OCI-LY3 (cell line): Measurements from ENCODE around the gene STRBP.
"Not testable (repeated sequence)": the region's sequence is repeated elsewhere in the genome, so short reads cannot be mapped to it uniquely, and the experiment has no call there.

ENCODE experiments used
- H2AFZ ChIP-seq: fragments of 200-600, 300-600 bp; shearing (Covaris generic); 2 replicates; pipeline ENCODE4 v1.6.0; 2014; ENCODE audit warnings: antibody characterized with exemption, low read depth, low read length
- H3K27ac ChIP-seq: fragments of 200-600, 300-600 bp; sonication (generic); 2 replicates; pipeline ENCODE4 v1.5.1; 2014; ENCODE audit warnings: mild to moderate bottlenecking, low read length, moderate library complexity, mixed read lengths
- H3K27me3 ChIP-seq: fragments of 200-600, 300-600 bp; sonication (generic); 2 replicates; pipeline ENCODE4 v1.6.1; 2014; ENCODE audit warnings: low read depth, low read length, mixed read lengths
- H3K36me3 ChIP-seq: fragments of 200-600, 300-600 bp; sonication (generic); replicated peaks from 2 replicates; pipeline ENCODE3; 2014; ENCODE audit warnings: low read depth, low read length, mixed read lengths
- H3K4me1 ChIP-seq: fragments of 300-600, 200-600 bp; sonication (generic); 2 replicates; pipeline ENCODE4 v1.6.1; 2014; ENCODE audit warnings: low read length, mixed read lengths
- H3K4me2 ChIP-seq: fragments of 200-600, 300-600 bp; sonication (generic); 2 replicates; pipeline ENCODE4 v1.6.1; 2014; ENCODE audit warnings: low read length, mixed read lengths
- H3K4me3 ChIP-seq: fragments of 300-600, 200-600 bp; sonication (generic); 2 replicates; pipeline ENCODE4 v1.5.1; 2014; ENCODE audit warnings: antibody characterized with exemption, mild to moderate bottlenecking, low read length, moderate library complexity
- H3K79me2 ChIP-seq: fragments of 300-600, 200-600 bp; shearing (Covaris generic); 2 replicates; pipeline ENCODE4 v1.6.1; 2014; ENCODE audit warnings: mild to moderate bottlenecking, low read length, mixed read lengths
- H3K9ac ChIP-seq: fragments of 300-600, 200-600 bp; shearing (Covaris generic); 2 replicates; pipeline ENCODE4 v1.6.0; 2014; ENCODE audit warnings: mild to moderate bottlenecking, low read length, moderate library complexity
- H3K9me3 ChIP-seq: fragments of 200-600, 300-600 bp; shearing (Covaris generic); 2 replicates; pipeline ENCODE4 v1.6.1; 2014; ENCODE audit warnings: low read length, mixed read lengths; ENCODE audit not compliant: insufficient read depth
- H4K20me1 ChIP-seq: fragments of 200-600, 300-600 bp; sonication (generic); 2 replicates; pipeline ENCODE4 v1.6.1; 2016; ENCODE audit warnings: low read length, mixed read lengths; ENCODE audit not compliant: insufficient read depth
- EZH2phosphoT487 ChIP-seq: fragments of 200-600 bp; shearing (Covaris generic); IDR thresholded peaks from 2 replicates; pipeline ENCODE4 v1.6.1; 2018; ENCODE audit warnings: antibody characterized with exemption, mixed run types, low read depth
- TF ChIP-seq, protein P1 (sequence below): fragments of 200-600, 300-600 bp; sonication (generic); IDR thresholded peaks from 2 replicates; pipeline ENCODE4 v1.5.1; 2014; ENCODE audit warnings: antibody characterized with exemption, low read length, low read depth

The STRBP gene

DNA sequence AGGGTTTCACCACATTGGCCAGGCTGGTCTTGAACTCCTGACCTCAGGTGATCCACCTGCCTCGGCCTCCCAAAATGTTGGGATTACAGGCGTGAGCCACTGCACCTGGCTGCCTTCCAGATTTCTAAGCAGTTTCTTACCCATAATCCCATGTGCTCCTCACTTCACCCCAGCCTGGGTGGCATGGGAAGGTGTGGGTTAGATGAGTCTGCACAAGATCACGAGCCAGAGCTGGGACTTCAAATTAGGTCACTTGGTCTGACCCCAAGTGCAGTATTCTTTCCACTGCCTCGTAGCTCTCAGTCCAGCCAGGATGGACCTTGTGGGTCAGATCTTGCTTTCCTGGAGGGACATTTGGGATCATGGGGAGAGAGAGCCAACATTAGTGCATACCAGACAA, 37.5 kb upstream of the STRBP start:
- no peak for TF ChIP-seq EZH2phosphoT487
- TF ChIP-seq, protein P1, sequence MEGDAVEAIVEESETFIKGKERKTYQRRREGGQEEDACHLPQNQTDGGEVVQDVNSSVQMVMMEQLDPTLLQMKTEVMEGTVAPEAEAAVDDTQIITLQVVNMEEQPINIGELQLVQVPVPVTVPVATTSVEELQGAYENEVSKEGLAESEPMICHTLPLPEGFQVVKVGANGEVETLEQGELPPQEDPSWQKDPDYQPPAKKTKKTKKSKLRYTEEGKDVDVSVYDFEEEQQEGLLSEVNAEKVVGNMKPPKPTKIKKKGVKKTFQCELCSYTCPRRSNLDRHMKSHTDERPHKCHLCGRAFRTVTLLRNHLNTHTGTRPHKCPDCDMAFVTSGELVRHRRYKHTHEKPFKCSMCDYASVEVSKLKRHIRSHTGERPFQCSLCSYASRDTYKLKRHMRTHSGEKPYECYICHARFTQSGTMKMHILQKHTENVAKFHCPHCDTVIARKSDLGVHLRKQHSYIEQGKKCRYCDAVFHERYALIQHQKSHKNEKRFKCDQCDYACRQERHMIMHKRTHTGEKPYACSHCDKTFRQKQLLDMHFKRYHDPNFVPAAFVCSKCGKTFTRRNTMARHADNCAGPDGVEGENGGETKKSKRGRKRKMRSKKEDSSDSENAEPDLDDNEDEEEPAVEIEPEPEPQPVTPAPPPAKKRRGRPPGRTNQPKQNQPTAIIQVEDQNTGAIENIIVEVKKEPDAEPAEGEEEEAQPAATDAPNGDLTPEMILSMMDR = no peak
- no peaks in the 10 kb centered on the region for H3K36me3 ChIP-seq
- no peak overlapping the region for H2AFZ ChIP-seq
- H3K4me2 ChIP-seq = no peak overlapping the region
- H3K4me1 ChIP-seq = peaks cover 9% of the 10 kb centered on the region
- H3K4me3 ChIP-seq = no peak overlapping the region
- H3K9me3 ChIP-seq = no peaks in the 10 kb centered on the region
- H3K27me3 ChIP-seq = peaks cover 6% of the 10 kb centered on the region; the same call in 1 of the 2 replicates
- no peak overlapping the region for H3K27ac ChIP-seq
- no peak overlapping the region for H3K9ac ChIP-seq
- no peaks in the 10 kb centered on the region for H4K20me1 ChIP-seq
- H3K79me2 ChIP-seq = no peaks in the 10 kb centered on the region

DNA sequence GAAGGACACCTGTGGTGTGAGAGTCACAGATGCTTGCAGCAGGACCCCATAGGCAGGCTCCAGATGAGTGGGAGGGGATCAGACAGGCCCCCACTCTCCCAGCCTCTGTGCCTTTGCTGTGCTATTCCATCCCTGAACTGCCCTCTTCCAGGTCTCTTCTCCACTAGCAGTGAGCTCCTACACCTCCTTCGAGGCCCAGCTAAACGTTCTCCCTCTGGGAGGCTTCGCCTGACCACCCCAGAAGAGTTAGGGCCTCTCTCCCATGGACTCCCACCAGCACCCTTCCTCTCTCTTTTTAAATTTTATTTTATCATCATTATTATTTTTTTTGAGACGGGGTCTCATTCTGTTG, 35.9 kb upstream of the STRBP start:
- H3K27me3 ChIP-seq = 0 out of 2 replicates have a peak, but pooled peaks cover 3% of the 10 kb centered on the region
- 0 out of 2 replicates have a peak overlapping the region, but pooled peaks have one; percentile 20 for H3K9ac ChIP-seq
- peaks cover 9% of the 10 kb centered on the region for H3K4me1 ChIP-seq
- TF ChIP-seq EZH2phosphoT487 = no peak
- TF ChIP-seq, protein P1 = no peak
- H2AFZ ChIP-seq = no peak overlapping the region; the same call in 1 of the 2 replicates
- no peak overlapping the region for H3K27ac ChIP-seq
- H3K4me3 ChIP-seq = peak overlapping the region; percentile 68
- H3K36me3 ChIP-seq = no peaks in the 10 kb centered on the region
- no peaks in the 10 kb centered on the region for H3K9me3 ChIP-seq
- H4K20me1 ChIP-seq = no peaks in the 10 kb centered on the region
- peak overlapping the region; percentile 81 for H3K4me2 ChIP-seq
- H3K79me2 ChIP-seq = no peaks in the 10 kb centered on the region

DNA sequence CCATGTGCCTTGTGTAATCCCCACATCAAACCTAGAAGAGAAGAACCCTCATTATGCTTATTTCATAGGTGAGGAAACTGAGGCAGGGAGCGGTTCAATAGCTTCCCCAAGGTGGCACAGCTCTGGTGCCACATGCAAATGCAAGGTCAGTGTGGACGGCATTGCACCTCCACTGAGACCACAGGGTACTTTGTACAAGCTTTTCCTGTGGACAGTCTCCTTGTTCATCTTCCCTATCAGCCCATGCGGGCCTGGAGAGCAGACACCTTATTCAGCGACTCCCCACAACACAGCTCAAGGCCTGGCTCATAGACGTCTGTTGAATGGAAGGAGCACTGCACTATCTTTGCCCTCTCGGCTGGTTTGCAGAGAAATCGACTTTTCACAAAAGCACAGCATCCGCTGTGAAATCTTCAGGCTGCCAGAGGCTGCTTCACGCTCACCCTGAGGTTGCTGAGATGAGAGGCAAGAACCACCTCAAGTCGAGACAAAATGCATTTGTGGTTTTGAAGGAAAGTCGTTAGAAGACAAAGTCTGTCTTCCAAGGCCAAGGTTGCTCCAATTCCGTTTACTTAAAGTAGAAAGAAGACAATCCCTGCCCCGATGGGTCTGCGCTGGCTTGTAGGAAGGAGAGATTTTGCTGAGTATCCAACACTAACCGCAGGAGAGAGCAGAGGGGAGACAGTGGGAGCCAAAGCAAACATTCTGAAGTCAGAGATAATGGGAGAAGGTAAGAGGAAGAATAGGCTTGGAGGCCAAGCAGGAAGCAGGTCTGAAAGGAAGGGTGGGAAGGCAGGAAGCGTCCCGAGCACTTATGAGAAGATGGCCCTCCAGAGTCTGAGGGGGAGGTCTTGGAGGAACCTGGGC, 34.2 kb upstream of the STRBP start:
- peaks cover 9% of the 10 kb centered on the region for H3K4me1 ChIP-seq
- no peaks in the 10 kb centered on the region for H3K36me3 ChIP-seq
- no peak overlapping the region for H3K9ac ChIP-seq
- H3K4me3 ChIP-seq = no peak overlapping the region
- no peaks in the 10 kb centered on the region for H4K20me1 ChIP-seq
- no peaks in the 10 kb centered on the region for H3K27me3 ChIP-seq
- no peak overlapping the region for H3K27ac ChIP-seq
- H2AFZ ChIP-seq = no peak overlapping the region
- TF ChIP-seq, protein P1 = no peak
- TF ChIP-seq EZH2phosphoT487 = no peak
- H3K9me3 ChIP-seq = no peaks in the 10 kb centered on the region
- H3K79me2 ChIP-seq = no peaks in the 10 kb centered on the region
- H3K4me2 ChIP-seq = no peak overlapping the region

DNA sequence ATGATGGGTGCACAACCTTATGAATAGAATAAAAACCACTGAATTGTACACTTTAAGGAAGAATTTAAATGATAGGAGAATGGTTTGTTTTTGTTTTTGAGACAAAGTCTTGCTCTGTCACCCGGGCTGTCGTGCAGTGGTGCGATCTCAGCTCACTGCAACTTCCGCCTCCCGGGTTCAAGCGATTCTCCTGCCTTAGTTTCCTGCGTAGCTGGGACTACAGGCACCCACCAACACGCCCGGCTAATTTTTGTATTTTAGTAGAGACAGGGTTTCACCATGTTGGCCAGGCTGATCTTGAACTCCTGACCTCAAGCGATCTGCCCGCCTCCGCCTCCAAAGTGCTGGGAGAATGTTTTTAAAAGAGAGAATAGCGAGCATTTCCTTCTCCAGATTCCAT, 33.5 kb upstream of the STRBP start:
- not testable (repeated sequence) for H3K9ac ChIP-seq

More for the DNA sequence above, 33.5 kb upstream of the STRBP start:
- not testable (repeated sequence) for H3K4me2 ChIP-seq, H3K27me3 ChIP-seq, H3K79me2 ChIP-seq, H3K9me3 ChIP-seq, H3K27ac ChIP-seq, H4K20me1 ChIP-seq, H3K36me3 ChIP-seq, H3K4me3 ChIP-seq, H3K4me1 ChIP-seq, H2AFZ ChIP-seq
